Measurements from ENCODE around the gene TUBA3D.
"Not testable (repeated sequence)": the region's sequence is repeated elsewhere in the genome, so short reads cannot be mapped to it uniquely, and the experiment has no call there.

The TUBA3D gene

DNA sequence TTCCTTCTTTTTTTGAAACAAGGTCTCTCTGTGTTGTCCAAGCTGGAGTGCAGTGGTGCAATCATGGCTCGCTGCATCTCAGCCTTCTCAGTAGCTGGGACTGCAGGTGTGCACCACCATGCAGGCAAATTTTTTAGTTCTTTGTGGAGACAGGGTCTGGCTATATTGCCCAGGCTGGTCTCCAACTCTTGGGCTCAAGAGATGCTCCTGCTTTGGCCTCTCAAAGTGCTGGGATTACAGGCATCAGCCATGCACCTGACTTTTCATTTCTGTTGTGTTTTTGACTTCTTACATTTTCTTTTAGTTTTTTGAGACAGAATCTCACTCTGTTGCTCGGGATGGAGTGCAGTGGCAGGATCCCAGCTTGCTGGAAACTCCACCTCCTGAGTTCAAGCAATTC, 49.3 kb downstream of the TUBA3D start:
- no CpG with 5 or more reads among the region's 2 CpGs for WGBS (ENCODE audit: extremely low coverage, insufficient coverage, insufficient read length)
- not testable (repeated sequence) for H3K79me2 ChIP-seq (ENCODE audit: control insufficient read depth, insufficient read depth, low read length, poor library complexity); H3K27me3 ChIP-seq (ENCODE audit: insufficient read depth, low read length); H3K9ac ChIP-seq (ENCODE audit: low read length); H3K4me1 ChIP-seq (ENCODE audit: control insufficient read depth in 1 of 2, insufficient read depth in 2 of 2, low read length in 2 of 2); H4K91ac ChIP-seq (ENCODE audit: low read depth, low read length); H2BK120ac ChIP-seq (ENCODE audit: insufficient read depth, low read length, poor library complexity); H4K8ac ChIP-seq (ENCODE audit: low read depth, low read length); H3K14ac ChIP-seq (ENCODE audit: low read length); H2AK5ac ChIP-seq (ENCODE audit: low read length); H3K4me3 ChIP-seq (ENCODE audit: low read depth, low read length); H3K9me3 ChIP-seq (ENCODE audit: insufficient read depth, low read depth, low read length); H4K12ac ChIP-seq (ENCODE audit: low read depth, low read length); H2AFZ ChIP-seq (ENCODE audit: insufficient read depth, low read length, poor library complexity); H3K36me3 ChIP-seq (ENCODE audit: control insufficient read depth in 1 of 2, insufficient read depth in 2 of 2, low read length in 2 of 2); H3K4me2 ChIP-seq (ENCODE audit: low read length); H3K4ac ChIP-seq (ENCODE audit: low read depth, low read length); H3K27ac ChIP-seq (ENCODE audit: low read depth, low read length); H3K18ac ChIP-seq (ENCODE audit: low read length); DNase-seq; H3K79me1 ChIP-seq (ENCODE audit: low read length); H2BK5ac ChIP-seq (ENCODE audit: low read depth, low read length, poor library complexity); H2BK12ac ChIP-seq (ENCODE audit: low read length); H3K23ac ChIP-seq (ENCODE audit: low read length)

DNA sequence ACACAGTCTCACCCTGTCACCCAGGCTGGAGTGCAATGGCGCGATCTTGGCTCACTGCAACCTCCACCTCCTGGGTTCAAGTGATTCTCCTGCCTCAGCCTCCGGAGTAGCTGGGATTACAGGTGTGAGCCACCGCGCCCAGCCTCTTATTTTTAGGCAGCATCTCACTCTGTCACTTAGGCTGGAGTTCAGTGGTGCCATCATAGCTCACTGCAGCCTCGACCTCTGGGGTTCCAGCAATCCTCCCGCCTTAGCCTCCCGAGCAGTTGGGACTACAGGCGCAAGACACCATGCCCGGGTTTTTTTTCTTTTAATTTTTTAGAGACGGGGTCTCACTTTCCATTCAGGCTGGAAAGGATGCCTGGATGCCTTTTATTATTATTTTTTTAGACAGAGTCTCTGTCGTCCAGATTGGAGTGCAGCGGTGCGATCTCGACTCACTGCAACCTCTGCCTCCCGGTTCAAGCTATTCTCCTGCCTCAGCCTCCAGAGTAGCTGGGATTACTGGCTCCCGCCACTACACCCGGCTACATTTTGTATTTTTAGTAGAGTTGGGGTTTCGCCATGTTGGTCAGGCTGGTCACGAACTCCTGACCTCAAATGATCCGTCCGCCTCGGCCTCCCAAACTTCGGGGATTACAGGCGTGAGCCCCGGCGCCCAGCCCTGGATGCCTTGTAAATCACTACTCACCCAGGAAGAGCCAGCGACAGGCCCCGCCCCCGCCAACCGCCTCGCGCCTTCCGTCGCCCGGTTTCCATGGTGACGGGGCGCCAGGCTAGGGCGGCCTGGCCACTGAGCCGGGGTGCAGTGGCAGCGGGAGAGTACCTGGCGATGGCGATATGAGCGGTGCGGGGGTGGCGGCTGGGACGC, 51.4 kb downstream of the TUBA3D start, which contains the start of gene CCDC74A:
CCDC74A (plus strand) TSS at position 758 of the 871 bp plus-strand sequence; CDS start at position 841, 83 bp downstream.
- not testable (repeated sequence) for H3K79me2 ChIP-seq (ENCODE audit: control insufficient read depth, insufficient read depth, low read length, poor library complexity); H3K4me3 ChIP-seq (ENCODE audit: low read depth, low read length); H3K18ac ChIP-seq (ENCODE audit: low read length); H3K9me3 ChIP-seq (ENCODE audit: insufficient read depth, low read depth, low read length); H3K36me3 ChIP-seq (ENCODE audit: control insufficient read depth in 1 of 2, insufficient read depth in 2 of 2, low read length in 2 of 2); H3K14ac ChIP-seq (ENCODE audit: low read length); H2BK120ac ChIP-seq (ENCODE audit: insufficient read depth, low read length, poor library complexity); H2AK5ac ChIP-seq (ENCODE audit: low read length); H3K4ac ChIP-seq (ENCODE audit: low read depth, low read length); H3K27ac ChIP-seq (ENCODE audit: low read depth, low read length); H3K79me1 ChIP-seq (ENCODE audit: low read length); H3K27me3 ChIP-seq (ENCODE audit: insufficient read depth, low read length); H3K9ac ChIP-seq (ENCODE audit: low read length); H3K4me1 ChIP-seq (ENCODE audit: control insufficient read depth in 1 of 2, insufficient read depth in 2 of 2, low read length in 2 of 2); H3K23ac ChIP-seq (ENCODE audit: low read length); H2BK5ac ChIP-seq (ENCODE audit: low read depth, low read length, poor library complexity)
- H2BK12ac ChIP-seq (ENCODE audit: low read length) = peak within 1 kb of the TSS; percentile 40
- peak within 1 kb of the TSS; percentile 59 for H2AFZ ChIP-seq (ENCODE audit: insufficient read depth, low read length, poor library complexity)
- peak within 1 kb of the TSS; percentile 30 for H4K12ac ChIP-seq (ENCODE audit: low read depth, low read length)
- H4K91ac ChIP-seq (ENCODE audit: low read depth, low read length) = peak within 1 kb of the TSS; percentile 62
- DNase-seq = peak; percentile 50 to 61
- peak within 1 kb of the TSS; percentile 77 for H4K8ac ChIP-seq (ENCODE audit: low read depth, low read length)
- peak within 1 kb of the TSS; percentile 67 for H3K4me2 ChIP-seq (ENCODE audit: low read length)
- no CpG with 5 or more reads among the region's 47 CpGs for WGBS (ENCODE audit: extremely low coverage, insufficient coverage, insufficient read length)

DNA sequence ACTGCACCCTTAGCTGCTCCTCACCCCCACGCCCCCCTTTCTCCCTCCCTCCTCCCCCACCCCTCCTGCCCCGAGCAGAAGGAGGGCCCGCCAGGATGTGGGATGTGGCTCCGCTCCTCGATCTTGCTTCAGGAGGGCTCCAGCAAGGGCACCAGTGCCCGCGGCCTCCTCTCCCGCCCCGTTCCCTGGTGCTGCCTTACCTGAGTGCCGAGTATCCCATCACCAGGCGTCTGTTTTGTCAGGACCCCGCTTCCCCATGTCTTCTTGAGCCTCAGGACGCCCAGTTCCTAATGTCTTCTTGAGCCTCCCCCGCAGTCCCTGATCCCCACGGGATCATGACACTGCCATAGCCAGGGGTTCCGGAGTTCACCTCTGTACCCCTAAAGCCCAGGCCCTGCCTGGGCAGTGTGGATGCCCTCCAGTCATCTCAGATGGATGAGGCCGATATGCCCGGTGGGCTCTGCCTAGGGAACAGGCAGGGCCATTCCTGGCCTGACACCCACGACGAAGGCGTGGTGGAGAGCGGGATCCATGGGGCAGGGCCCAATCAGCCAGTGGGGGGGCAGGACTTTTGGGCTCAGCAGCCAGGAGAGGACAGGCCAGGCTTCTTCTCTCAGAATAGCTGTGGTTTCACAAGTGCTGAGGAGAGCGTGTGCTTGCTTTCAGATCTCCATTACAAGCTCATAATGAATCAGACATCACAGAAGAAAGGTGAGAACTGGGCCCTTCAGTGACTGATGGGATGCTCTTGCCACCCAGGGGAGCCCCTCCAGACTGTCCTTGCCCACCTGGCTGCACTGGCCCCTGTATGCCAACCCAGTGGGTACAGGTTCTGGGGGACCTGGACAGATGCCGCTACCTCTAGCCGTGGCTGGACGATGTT, 53.3 kb downstream of the TUBA3D start:
- not testable (repeated sequence) for H3K4me3 ChIP-seq (ENCODE audit: low read depth, low read length); H2AK5ac ChIP-seq (ENCODE audit: low read length); H4K91ac ChIP-seq (ENCODE audit: low read depth, low read length); H3K4me2 ChIP-seq (ENCODE audit: low read length); H2AFZ ChIP-seq (ENCODE audit: insufficient read depth, low read length, poor library complexity); H3K18ac ChIP-seq (ENCODE audit: low read length); H3K14ac ChIP-seq (ENCODE audit: low read length); H3K4ac ChIP-seq (ENCODE audit: low read depth, low read length); H3K27ac ChIP-seq (ENCODE audit: low read depth, low read length); DNase-seq; H2BK5ac ChIP-seq (ENCODE audit: low read depth, low read length, poor library complexity); H2BK12ac ChIP-seq (ENCODE audit: low read length); H3K27me3 ChIP-seq (ENCODE audit: insufficient read depth, low read length); H2BK120ac ChIP-seq (ENCODE audit: insufficient read depth, low read length, poor library complexity); H3K23ac ChIP-seq (ENCODE audit: low read length); H4K12ac ChIP-seq (ENCODE audit: low read depth, low read length); H3K79me2 ChIP-seq (ENCODE audit: control insufficient read depth, insufficient read depth, low read length, poor library complexity); H3K9me3 ChIP-seq (ENCODE audit: insufficient read depth, low read depth, low read length); H3K9ac ChIP-seq (ENCODE audit: low read length); H3K36me3 ChIP-seq (ENCODE audit: control insufficient read depth in 1 of 2, insufficient read depth in 2 of 2, low read length in 2 of 2); H3K4me1 ChIP-seq (ENCODE audit: control insufficient read depth in 1 of 2, insufficient read depth in 2 of 2, low read length in 2 of 2); H3K79me1 ChIP-seq (ENCODE audit: low read length)
- WGBS (ENCODE audit: extremely low coverage, insufficient coverage, insufficient read length) = no CpG with 5 or more reads among the region's 26 CpGs
- H4K8ac ChIP-seq (ENCODE audit: low read depth, low read length) = peak overlapping the region; percentile 56

DNA sequence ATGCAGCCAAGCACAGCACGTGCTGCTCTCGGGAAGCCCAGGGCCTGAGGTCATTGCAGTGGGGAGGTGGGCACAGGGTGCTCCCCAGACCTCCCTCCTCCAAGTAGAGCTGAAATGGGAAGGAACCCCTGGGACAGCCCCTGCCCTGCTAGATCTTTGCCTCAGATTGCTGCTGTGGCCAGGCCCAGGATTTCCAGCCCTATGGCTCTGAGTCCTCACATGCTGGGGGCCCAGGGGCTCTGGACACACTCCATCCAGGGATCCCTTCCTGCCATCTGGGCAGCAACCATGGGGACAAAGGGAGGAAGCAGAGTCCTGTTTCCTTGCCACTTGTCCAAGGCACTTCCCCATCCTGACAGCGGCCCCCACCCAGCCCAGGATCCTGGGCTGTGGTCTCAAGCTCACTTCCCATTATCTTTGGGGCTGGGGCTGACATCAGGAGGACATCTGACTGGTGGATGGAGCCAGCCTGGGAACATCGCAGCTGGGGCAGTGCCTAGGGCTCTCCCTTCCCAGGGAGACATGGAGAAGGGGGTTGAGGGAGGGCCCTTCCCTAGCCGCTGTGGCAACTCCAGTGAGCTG, 54.0 kb downstream of the TUBA3D start:
- H2AFZ ChIP-seq (ENCODE audit: insufficient read depth, low read length, poor library complexity); H4K12ac ChIP-seq (ENCODE audit: low read depth, low read length); H3K23ac ChIP-seq (ENCODE audit: low read length); H3K4me1 ChIP-seq (ENCODE audit: control insufficient read depth in 1 of 2, insufficient read depth in 2 of 2, low read length in 2 of 2); H2AK5ac ChIP-seq (ENCODE audit: low read length); H3K14ac ChIP-seq (ENCODE audit: low read length); H3K27ac ChIP-seq (ENCODE audit: low read depth, low read length); H3K9me3 ChIP-seq (ENCODE audit: insufficient read depth, low read depth, low read length); H3K4me2 ChIP-seq (ENCODE audit: low read length); H4K91ac ChIP-seq (ENCODE audit: low read depth, low read length); H2BK120ac ChIP-seq (ENCODE audit: insufficient read depth, low read length, poor library complexity); H3K27me3 ChIP-seq (ENCODE audit: insufficient read depth, low read length); H3K36me3 ChIP-seq (ENCODE audit: control insufficient read depth in 1 of 2, insufficient read depth in 2 of 2, low read length in 2 of 2); H2BK12ac ChIP-seq (ENCODE audit: low read length); H3K79me1 ChIP-seq (ENCODE audit: low read length); H2BK5ac ChIP-seq (ENCODE audit: low read depth, low read length, poor library complexity); DNase-seq; H3K9ac ChIP-seq (ENCODE audit: low read length); H3K18ac ChIP-seq (ENCODE audit: low read length); H3K79me2 ChIP-seq (ENCODE audit: control insufficient read depth, insufficient read depth, low read length, poor library complexity); H4K8ac ChIP-seq (ENCODE audit: low read depth, low read length); H3K4me3 ChIP-seq (ENCODE audit: low read depth, low read length); H3K4ac ChIP-seq (ENCODE audit: low read depth, low read length): not testable (repeated sequence)
- no CpG with 5 or more reads among the region's 5 CpGs for WGBS (ENCODE audit: extremely low coverage, insufficient coverage, insufficient read length)
